ENCODE results near the gene MSLN.

Gene MSLN

DNA sequence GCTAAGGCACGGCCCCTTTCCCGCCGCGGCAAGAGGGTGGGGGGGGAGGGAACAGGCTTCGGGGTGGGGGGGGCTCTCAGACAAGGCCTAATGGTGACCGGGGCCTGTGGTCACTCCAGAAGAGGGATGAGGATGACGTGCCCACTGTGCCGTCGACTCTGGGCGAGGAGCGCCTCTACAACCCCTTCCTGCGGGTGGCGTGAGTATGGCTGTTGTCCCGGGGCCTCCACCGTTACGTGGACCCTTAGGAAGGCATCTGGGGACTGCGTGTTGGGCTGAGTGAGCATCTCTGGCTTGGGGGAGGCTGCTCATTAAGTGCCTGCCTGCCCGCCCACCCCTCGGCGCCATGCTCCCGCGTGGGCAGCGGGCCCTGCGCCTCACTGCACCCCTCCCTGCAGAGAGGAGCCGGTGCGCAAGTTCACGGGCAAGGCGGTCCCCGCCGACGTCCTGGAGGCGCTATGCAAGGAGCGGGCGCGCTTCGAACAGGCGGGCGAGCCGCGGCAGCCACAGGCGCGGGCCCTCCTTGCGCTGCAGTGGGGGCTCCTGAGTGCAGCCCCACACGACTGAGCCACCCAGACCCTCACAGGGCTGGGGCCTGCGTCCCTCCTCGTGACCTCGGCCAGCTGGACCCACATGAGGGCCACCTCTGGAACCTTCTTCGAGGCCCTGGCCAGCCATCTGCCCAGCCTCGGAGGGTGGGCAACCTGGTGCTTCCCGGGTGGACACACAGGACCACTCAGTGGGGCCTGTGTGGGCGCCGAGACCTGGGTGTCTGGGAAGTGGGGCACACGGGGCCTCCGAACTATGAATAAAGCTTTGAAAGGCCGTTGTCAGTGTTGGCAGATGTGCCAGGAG lies 31.4 kb upstream of the MSLN start:
- Mint-ChIP-seq H3K27ac (no peak overlapping the region), H3K4me1 (ENCODE audit: low read depth) (peaks cover 3% of the 10 kb centered on the region), H3K9me3 (ENCODE audit: low read depth) (no peaks in the 10 kb centered on the region), H3K27me3 (no peaks in the 10 kb centered on the region), H3K36me3 (no peaks in the 10 kb centered on the region), H3K4me3 (peak overlapping the region; percentile 32)

GRCh38 chr16:729768-730665 lies 30.5 kb upstream of the MSLN start:
- no peak overlapping the region for H3K27ac Mint-ChIP-seq
- H3K4me3 Mint-ChIP-seq: no peak overlapping the region
- H3K27me3 Mint-ChIP-seq: no peaks in the 10 kb centered on the region
- no peaks in the 10 kb centered on the region for H3K9me3 Mint-ChIP-seq (ENCODE audit: low read depth)
- H3K4me1 Mint-ChIP-seq (ENCODE audit: low read depth): peaks cover 3% of the 10 kb centered on the region
- no peaks in the 10 kb centered on the region for H3K36me3 Mint-ChIP-seq

DNA sequence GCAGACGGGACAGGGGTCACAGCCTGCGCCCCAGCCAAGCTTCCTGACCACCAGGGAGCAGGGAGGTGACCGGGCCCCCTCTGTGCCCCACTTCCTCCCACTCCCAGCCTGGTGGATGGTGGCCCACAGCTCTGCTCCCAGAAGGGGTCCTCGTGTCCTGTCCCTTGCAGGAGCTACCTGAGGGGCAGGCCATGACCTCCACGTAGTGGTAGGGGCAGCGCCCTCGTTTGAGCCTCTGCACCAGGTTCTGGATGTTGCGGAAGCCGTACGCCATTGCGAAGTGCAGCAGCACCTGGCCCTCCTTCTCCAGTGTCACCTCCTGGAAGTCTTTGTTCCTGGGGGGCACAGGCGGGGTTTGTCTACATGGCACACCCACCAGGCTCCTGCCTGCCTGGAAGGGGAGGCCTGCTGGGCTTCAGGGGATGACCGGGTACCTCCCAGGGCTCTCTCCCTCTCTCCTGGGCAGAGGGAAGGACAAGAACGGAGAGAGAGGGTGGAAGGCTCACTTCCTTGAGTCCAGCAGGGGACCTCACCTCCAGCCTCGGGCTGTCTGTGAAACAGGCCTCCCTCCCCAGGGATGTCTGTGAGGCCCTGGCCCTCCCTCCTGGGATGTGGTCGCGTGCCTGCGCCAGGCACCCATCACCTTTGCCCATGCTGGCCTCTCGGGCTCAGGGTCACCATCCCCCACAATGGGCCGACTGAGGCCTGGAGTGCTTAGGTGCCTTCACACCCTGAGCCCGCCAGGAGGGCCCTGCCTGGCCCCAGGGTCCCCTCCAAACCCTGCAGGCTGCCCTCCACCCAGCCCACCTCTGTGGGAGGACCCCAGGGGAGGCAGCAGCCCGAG lies 29.6 kb upstream of the MSLN start:
- Mint-ChIP-seq H3K27ac (no peak overlapping the region), H3K36me3 (no peaks in the 10 kb centered on the region), H3K4me3 (no peak overlapping the region), H3K27me3 (no peaks in the 10 kb centered on the region), H3K9me3 (ENCODE audit: low read depth) (no peaks in the 10 kb centered on the region), H3K4me1 (ENCODE audit: low read depth) (no peaks in the 10 kb centered on the region)

DNA sequence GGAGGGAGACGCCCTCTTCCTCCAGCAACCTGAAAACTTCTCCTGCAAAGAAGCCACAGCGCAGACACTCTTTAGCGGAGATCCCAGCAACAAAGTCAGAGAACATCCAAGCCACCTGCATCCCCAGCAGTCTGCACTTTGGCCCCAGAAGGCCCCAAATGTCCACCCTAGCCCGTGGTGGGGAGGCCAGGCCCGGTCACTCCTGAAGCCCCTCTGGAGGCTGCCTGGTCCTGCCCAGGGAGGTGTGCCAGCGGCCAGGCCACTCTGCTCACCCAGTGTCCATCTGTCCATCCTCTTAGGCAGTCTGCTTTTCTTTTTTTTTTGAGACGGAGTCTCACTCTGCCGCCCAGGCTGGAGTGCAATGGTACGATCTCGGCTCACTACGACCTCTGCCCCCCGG lies 28.2 kb upstream of the MSLN start:
- no peak overlapping the region for H3K27ac Mint-ChIP-seq
- no peak overlapping the region for H3K4me3 Mint-ChIP-seq

GRCh38 chr16:732936-733335 lies 27.6 kb upstream of the MSLN start:
- H3K27ac Mint-ChIP-seq: no peak overlapping the region
- no peaks in the 10 kb centered on the region for H3K9me3 Mint-ChIP-seq (ENCODE audit: low read depth)
- no peaks in the 10 kb centered on the region for H3K36me3 Mint-ChIP-seq
- no peaks in the 10 kb centered on the region for H3K27me3 Mint-ChIP-seq
- no peaks in the 10 kb centered on the region for H3K4me1 Mint-ChIP-seq (ENCODE audit: low read depth)
- H3K4me3 Mint-ChIP-seq: no peak overlapping the region

More for the DNA sequence above, 28.2 kb upstream of the MSLN start:
- H3K27me3 Mint-ChIP-seq: no peaks in the 10 kb centered on the region
- no peaks in the 10 kb centered on the region for H3K9me3 Mint-ChIP-seq (ENCODE audit: low read depth)
- no peaks in the 10 kb centered on the region for H3K4me1 Mint-ChIP-seq (ENCODE audit: low read depth)
- no peaks in the 10 kb centered on the region for H3K36me3 Mint-ChIP-seq

DNA sequence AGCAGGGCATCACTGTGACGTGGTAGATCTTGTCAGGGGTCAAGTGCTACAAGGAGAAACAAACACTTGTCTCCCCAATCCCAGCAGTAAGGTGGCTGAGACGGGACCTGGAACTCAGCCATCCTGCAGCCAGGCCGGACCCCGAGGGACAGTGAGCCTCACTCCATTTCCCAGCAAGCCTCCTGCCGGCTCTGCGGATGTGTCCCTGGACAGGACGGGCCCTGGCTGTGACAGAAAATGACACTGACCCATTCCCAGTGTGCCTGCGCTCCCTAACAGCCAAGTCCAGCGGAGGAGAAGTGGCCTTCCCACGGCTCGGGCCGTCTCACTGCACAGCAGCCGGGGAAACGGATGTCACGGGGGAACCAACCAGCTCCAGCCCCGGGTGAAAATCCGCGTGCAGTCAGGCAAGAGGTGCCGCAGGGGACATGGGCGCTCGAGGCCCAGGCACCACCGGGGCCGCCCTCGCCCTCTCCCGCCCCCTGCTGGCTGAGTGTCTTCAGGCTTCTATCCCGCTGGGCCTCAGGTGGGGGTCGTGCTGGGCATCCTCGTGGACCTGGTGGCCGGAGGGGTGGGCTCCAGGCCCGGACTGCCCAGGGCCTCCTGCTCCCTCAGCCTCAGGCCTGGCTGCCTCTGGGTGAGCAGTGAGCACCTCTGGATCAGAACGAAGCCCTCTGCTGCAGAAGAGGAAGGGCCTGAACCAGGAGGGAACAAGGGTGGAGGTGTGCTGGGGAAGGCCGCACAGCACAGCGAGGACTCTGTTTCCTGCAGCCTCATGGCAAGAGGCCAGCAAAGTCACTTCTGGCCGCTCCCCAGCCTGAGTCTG lies 26.9 kb upstream of the MSLN start:
- Mint-ChIP-seq H3K4me1 (ENCODE audit: low read depth) (no peaks in the 10 kb centered on the region), H3K9me3 (ENCODE audit: low read depth) (no peaks in the 10 kb centered on the region), H3K27me3 (no peaks in the 10 kb centered on the region), H3K36me3 (peaks cover 2% of the 10 kb centered on the region), H3K4me3 (no peak overlapping the region), H3K27ac (no peak overlapping the region)

- Mint-ChIP-seq H3K4me3 (no peak overlapping the region), H3K36me3 (peaks cover 2% of the 10 kb centered on the region), H3K27ac (no peak overlapping the region), H3K9me3 (ENCODE audit: low read depth) (no peaks in the 10 kb centered on the region), H3K27me3 (no peaks in the 10 kb centered on the region), H3K4me1 (ENCODE audit: low read depth) (peaks cover 4% of the 10 kb centered on the region)
These were observed 26.1 kb upstream of the MSLN start for GRCh38 chr16:734208-734980.

DNA sequence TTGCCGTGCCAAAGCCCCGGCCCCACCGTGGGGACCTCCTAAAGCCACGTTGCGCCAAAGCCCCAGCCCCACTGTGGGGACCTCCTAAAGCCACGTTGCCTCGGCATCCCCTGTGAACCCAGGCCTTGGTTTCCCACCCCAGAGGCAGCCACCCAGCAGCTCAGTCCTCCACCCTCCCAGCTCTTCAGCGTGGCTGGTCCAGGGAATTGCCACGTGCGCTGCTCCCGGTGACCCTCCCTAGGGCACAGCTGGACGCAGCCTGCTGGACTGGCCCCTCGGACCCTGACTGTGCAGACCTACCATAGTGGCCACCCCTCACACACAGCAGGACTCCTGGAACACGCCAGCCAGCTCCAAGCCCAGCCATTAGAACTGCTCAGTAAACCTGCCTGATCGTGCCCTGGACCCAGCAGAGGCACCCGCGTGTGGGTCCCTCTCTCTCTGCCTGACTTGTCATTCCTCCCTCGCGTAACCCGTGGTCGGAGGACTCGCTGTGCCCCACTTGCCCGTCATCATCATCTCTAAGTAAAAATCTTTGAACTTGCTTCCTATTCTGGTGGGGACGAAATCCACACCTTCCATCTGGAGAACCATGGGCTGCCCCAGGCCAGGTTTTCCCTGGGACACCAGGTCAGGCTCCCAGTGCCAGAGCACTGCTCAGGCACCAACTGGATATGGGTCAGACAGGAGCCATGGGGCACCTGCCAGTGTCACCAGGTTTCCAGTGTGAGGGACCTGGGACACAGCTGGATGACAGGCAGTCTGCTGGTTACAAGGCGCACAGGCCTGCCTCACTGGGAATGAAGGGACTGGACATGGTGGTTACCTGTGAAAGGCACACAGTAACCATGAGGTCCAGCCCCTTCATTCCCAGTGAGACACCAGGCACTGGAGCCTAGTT lies 25.3 kb upstream of the MSLN start:
- Mint-ChIP-seq H3K9me3 (ENCODE audit: low read depth) (no peaks in the 10 kb centered on the region), H3K36me3 (peaks cover 2% of the 10 kb centered on the region), H3K4me1 (ENCODE audit: low read depth) (peaks cover 6% of the 10 kb centered on the region), H3K27ac (no peak overlapping the region), H3K27me3 (no peaks in the 10 kb centered on the region), H3K4me3 (no peak overlapping the region)

DNA sequence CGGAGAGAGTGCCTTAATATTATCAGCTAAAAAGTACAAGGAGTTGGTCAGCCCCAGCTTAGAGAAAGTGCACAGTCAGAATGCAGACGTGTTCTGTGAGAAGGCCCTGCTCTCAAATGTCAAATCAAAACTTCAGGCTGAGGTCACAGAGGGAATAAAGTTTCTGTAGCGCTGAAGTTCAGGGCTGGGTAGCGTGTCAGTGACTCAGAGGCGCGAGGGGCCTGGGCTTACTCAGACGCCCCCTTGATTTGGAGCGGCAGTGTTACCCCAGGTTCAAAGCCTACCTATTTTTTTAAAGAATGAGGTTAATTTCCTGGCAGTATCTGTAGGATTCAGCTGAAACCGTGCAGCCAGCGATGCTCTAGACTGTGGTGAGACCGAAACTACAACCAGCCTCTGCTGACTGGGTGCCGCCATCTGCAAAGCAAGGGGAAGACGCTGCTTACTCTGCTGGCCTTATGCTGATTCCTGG lies 24.5 kb upstream of the MSLN start:
- Mint-ChIP-seq H3K27ac (no peak overlapping the region), H3K36me3 (peaks cover 2% of the 10 kb centered on the region), H3K4me3 (peak overlapping the region; percentile 32), H3K4me1 (ENCODE audit: low read depth) (peaks cover 6% of the 10 kb centered on the region), H3K27me3 (no peaks in the 10 kb centered on the region), H3K9me3 (ENCODE audit: low read depth) (no peaks in the 10 kb centered on the region)

DNA sequence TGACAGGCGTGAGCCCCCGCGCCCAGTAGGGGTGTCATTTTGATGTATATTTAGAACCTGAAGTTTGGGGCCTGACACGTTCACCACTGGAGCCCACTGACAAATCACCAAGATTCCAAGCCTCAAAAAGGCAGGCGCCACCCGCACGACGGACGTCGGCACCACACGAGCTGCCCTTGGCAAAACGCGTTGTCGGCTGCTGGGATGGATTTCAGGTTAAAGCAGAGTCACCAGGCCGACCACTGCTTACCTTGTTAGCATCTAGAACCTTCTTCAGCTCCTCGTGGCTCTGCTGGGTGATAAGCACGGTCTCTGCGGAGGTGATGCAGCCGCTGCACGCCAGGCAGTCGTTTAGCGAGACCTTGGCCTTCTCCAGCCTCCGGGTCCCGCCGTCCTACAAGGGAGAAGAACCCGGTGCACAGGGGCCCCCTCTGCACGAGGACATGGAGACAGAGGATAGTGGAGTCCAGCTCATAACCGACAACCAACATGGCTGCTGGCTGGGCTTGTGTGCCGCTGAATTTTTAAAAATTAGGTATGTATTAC lies 23.5 kb upstream of the MSLN start:
- Mint-ChIP-seq H3K9me3 (ENCODE audit: low read depth) (no peaks in the 10 kb centered on the region), H3K4me3 (no peak overlapping the region), H3K27ac (no peak overlapping the region), H3K36me3 (peaks cover 2% of the 10 kb centered on the region), H3K27me3 (no peaks in the 10 kb centered on the region), H3K4me1 (ENCODE audit: low read depth) (peaks cover 6% of the 10 kb centered on the region)

DNA sequence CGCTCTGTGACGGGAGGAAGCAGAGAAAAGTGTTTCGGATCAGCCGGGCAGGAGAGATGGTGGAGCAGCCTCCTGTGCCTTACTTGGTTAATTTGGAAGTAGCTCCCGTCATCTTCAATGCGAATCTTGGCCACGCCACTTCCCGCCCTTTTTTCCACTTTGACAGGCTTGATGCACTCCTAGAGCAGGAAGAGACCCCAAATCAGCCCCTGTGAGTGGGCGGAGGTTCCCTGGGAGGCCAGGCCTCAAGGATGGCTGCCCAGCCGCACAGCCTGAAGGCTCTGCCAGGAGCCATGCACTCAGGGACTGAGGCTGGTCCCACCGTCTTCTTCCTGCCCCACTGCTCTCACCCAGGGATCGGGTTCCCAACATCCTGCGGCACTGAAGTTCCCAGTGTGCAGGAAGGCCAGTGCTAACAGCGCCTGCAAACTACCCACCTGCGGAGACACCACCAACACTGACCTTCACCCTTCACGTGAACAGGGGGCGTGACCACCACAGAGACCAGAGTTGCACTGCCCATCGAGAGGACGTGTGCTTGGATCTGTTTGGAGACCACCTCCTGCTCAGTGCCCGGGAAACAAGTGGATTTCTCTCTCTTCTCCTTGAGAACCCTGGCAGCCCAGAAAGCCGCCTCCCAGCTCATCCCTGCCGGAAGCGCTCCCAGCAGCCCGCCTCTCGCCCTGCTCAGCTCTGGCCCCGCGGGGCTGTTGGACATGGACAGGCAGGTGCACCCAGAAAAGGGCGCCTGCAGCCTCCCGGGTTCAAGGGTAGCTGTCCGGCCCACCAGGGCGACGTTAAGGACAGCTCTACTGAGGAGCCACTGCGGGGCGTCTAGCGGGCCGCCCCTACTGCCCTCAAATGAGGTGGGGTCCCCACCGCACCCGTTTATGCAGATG lies 20.7 kb upstream of the MSLN start:
- Mint-ChIP-seq H3K36me3 (peaks cover 2% of the 10 kb centered on the region), H3K27ac (no peak overlapping the region), H3K4me1 (ENCODE audit: low read depth) (peaks cover 6% of the 10 kb centered on the region), H3K27me3 (no peaks in the 10 kb centered on the region), H3K4me3 (peak overlapping the region; percentile 76), H3K9me3 (ENCODE audit: low read depth) (no peaks in the 10 kb centered on the region)

- Mint-ChIP-seq H3K27ac (no peak overlapping the region), H3K9me3 (ENCODE audit: low read depth) (no peaks in the 10 kb centered on the region)
These were observed 20.1 kb upstream of the MSLN start for GRCh38 chr16:740459-740763.

More at GRCh38 chr16:740459-740763, 20.1 kb upstream of the MSLN start:
- Mint-ChIP-seq H3K27me3 (no peaks in the 10 kb centered on the region), H3K4me1 (ENCODE audit: low read depth) (peaks cover 6% of the 10 kb centered on the region), H3K36me3 (peaks cover 2% of the 10 kb centered on the region), H3K4me3 (peak overlapping the region; percentile 76)

Data from activated naive CD8-positive, alpha-beta T cell (primary cell).